GM19467 (cell line): ENCODE measurements around the gene SPAG6.
"Not testable (repeated sequence)": the region's sequence is repeated elsewhere in the genome, so short reads cannot be mapped to it uniquely, and the experiment has no call there.

Source experiments
- ATAC-seq: cut with Tn5 transposase; IDR thresholded peaks from one replicate; pipeline ENCODE4 v1.9.1; 2021; ENCODE audit warnings: mild to moderate bottlenecking, moderate library complexity; ENCODE audit not compliant: unreplicated experiment

The SPAG6 gene

DNA sequence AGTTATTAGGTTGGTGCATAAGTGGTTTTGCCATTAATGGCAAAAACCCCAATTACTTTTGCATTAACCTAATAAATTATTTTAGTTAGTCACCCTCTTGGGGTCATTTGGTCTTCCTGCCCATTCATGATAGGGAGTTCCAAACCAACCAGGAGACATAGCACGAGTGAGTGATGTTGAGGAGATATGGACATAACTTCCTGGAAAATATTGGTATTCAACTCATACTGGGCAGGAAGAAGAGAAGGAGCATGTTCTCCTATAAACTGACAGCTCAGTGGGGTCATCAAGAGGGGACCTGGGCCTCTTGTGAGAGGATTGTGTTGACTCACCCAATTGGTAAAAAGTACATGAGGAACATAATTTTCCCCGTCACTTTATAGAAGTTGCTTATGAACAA, 23.7 kb downstream of the SPAG6 start:
- no peak for ATAC-seq

DNA sequence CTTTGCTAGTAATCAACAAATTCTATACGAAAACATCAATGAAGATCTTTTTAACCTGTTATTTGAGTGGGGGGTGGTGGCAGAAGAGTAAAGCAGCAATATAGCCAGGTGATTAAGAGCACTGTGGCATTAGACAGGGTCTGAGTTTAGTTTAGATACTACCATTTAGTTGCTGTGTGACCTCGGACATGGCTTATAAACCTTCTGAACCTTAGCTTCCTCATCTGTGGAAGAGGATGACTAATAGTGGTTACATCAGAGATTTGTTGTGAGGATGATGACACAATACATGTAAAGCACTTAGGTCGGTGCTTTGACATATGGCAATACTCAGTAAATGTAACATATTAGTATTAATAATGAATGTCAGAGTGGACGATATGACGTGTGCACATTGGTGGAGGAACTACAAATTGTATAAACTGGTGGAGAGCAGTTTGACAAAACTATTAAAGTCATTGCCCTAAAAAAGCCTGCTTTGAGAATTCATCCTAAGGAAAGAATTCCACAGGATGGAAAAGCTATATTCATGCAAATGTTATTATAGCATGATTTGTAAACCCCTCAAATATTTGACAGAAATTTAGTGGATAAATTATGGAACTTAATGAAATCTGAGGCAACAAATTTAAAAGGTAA, 24.3 kb downstream of the SPAG6 start:
- ATAC-seq, result no peak

- ATAC-seq, result no peak
These were observed 25.0 kb downstream of the SPAG6 start for GRCh38 chr10:22370320-22370719.

GRCh38 chr10:22372298-22372697, 27.0 kb downstream of the SPAG6 start:
- no peak for ATAC-seq

- ATAC-seq, result no peak
These were observed 27.6 kb downstream of the SPAG6 start for GRCh38 chr10:22372917-22373316.

DNA sequence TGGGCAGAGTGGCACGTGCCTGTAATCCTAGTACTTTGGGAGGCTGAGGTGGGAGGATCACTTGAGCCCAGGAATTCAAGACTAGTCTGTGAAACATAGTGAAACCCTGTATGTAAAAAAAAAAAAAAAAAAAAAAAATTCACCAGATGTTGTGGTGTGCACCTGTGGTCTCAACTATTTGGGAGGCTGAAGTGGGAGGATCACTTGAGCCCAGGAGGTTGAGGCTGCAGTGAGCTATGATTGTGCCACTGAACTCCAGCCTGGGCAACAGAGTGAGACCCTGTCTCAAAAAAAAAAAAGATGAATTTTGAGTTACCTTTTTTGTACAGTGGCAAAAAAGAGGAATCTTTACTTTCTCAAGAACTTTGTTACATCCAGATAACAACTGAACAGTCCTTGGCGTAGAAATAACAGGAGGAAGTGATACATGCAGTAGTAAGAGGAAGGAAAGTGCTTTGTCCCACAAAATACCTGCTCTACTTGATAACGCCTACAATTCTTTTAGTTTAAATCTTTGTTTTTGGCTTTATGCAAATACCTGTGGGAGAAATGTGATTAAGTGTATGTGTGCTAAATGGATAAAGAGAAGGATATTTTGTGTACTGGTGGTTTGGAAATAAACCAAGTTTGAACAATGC, 29.3 kb downstream of the SPAG6 start:
- no peak for ATAC-seq

DNA sequence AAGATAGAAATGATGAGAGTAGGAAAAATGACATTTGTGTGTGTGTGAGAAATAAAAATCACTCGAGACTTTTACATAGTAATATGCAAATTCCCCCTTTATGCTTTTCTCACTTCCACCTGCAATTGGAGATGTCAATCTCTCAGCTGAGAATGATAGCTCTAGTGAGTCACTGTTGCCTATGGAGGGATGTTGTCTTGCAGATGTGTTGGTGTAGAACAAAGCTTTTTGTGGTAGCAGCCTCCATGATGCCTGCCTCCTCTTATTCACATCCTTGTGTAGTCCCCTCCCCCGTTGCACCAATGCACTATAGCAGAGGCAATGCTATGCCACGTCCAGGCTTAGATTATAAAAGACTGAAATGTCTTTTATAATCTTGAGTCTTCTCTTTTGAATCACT, 33.8 kb downstream of the SPAG6 start:
- ATAC-seq, result peak; percentile 50

DNA sequence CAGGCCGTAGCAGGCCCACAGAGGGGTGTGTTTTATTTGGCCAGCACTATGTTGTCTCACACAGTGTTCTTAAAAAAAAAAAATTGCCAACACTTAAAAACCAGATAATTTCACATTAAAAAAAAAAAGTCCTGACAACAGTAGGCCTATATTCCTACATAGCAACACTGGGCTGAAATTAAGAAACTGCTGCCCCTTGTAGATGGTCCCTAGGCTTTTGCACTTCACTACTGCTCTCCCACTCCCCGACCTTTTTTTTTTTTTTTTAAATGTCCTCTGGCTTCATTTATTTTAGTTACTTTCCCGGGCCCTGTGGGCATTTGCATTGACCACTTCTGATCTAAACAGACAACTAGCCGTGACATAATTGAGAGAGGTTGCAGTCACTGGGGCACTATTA, 36.0 kb downstream of the SPAG6 start:
- no peak for ATAC-seq

DNA sequence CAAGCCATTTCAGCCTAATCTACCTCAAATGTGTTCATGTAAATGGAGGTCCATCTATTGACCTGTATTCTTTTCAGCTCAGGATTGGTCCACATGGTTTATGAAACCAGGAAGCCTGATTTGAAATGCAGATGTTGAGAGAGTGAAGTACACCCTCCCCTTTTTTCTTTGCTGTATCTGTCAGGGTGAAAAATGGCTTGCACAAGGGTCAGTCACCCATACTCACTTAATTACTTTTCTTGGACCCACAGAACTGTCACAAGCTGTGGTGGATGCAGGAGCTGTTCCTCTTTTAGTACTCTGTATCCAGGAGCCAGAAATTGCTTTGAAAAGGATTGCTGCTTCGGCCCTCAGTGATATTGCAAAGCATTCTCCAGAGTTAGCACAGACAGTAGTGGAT, 41.2 kb downstream of the SPAG6 start:
- no peak for ATAC-seq

- no peak for ATAC-seq
These were observed 44.7 kb downstream of the SPAG6 start for GRCh38 chr10:22389856-22390589.

DNA sequence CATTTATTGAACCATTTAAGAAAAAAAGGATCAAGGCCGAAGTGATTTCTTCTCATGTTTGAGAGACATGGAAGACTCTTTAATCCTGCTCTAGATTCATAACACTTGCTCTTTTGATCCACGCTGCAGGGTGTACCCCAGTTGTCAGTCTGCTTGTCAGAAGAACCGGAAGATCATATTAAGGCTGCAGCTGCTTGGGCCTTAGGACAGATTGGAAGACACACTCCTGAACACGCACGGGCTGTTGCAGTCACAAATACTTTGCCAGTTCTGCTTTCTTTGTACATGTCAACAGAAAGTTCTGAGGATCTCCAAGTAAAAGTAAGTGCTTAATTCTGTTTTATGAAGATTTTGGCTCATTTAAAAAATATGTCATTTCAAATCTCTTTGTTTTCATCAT, 46.3 kb downstream of the SPAG6 start:
- ATAC-seq, result no peak

DNA sequence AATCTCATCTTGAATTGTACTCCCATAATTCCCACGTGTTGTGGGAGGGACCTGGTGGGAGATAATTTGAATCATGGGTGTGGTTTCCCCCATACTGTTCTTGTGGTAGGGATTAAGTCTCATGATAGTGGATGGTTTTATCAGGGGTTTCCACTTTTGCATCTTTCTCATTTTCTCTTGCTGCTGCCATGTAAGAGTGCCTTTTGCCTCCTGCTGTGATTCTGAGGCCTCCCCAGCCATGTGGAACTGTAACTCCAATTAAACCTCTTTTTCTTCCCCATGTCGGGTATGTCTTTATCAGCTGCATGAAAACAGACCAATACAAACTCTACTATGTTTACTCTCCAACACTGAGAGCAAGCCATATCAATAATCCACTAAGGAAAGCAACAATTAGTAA, 50.9 kb downstream of the SPAG6 start:
- not testable (repeated sequence) for ATAC-seq

DNA sequence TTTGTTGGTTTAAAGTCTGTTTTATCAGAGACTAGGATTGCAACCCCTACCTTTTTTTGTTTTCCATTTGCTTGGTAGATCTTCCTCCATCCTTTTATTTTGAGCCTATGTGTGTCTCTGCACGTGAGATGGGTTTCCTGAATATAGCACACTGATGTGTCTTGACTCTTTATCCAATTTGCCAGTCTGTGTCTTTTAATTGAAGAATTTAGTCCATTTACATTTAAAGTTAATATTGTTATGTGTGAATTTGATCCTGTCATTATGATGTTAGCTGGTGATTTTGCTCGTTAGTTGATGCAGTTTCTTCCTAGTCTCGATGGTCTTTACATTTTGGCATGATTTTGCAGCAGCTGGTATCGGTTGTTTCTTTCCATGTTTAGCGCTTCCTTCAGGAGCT, 61.6 kb downstream of the SPAG6 start:
- not testable (repeated sequence) for ATAC-seq

GRCh38 chr10:22410394-22410793, 65.1 kb downstream of the SPAG6 start:
- no peak for ATAC-seq

DNA sequence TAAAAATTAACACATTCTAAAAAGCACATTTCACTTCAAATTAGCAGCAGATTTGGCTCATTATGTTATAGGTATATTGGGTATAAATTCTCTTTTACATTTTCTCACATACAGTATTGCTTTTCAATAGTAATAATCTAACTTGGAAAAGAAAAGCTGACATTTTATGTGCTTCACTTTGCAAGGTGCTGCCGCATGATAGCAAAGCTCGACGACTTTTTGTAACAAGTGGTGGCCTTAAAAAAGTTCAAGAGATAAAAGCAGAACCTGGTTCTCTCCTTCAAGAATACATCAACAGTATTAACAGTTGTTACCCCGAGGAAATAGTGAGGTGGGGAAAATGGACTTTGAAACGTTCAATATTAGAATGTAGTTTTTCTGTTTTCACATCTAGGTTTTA, 65.5 kb downstream of the SPAG6 start:
- no peak for ATAC-seq

GRCh38 chr10:22414146-22414545, 68.8 kb downstream of the SPAG6 start:
- no peak for ATAC-seq

DNA sequence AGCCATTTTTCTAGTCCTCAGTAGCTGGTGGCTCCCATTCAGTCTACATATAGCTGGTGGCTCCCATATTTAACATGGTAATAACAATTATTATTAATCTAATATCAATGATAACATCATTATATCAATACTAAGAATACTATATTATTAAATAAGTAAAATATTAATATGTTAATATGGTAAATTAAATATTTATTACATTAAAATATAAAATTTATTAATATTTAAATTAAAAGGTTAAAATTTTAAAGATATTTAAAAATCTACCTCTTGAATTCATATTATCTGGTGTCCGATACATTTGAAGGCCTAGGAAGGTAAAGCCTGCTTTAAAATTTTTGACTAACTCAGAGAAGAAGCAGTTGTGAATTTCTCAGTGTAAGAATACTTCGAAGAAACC, 69.8 kb downstream of the SPAG6 start:
- no peak for ATAC-seq

GRCh38 chr10:22417736-22418268, 72.5 kb downstream of the SPAG6 start:
- no peak for ATAC-seq

DNA sequence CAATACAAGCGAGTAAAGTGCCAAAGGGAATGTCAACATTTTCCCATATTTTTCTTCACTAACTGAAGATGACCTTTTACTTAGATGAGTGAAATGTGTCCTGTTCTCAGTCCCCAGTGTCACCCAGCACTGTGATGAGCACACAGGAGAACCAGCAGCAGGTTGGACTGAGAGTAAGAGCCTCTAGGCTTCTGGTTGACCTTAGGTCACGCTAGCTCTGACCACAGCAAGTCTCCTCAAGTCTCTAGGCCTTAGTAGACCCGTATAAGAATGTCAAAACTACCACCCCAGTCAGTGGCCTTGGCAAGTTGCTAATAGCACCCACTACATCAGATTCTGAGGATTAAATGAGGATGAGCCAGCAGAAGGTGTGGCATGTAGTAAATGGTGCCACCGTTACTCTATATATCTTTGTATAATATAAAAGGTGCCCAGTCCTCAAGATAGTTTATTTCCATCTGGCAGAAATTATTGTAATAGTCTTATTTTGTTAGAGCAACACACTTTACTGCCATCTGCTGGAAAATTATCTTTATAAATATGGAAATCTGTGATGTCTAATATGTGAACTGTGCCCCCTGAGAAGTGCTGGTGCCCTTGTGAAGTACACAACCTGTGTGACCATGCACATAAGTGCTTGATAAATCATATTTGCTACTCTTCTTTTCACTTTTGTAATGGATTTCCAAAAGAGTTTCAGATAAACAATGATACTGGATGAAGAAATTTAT, 75.7 kb downstream of the SPAG6 start:
- no peak for ATAC-seq

GRCh38 chr10:22426653-22427052, 81.4 kb downstream of the SPAG6 start:
- ATAC-seq, result no peak

GRCh38 chr10:22427101-22427500, 81.8 kb downstream of the SPAG6 start:
- no peak for ATAC-seq
